Lung microvascular endothelial cell (primary cell): Measurements from ENCODE around the gene CTNNA3. TPM values are rescaled to one million over a fixed set of nuclear protein-coding genes. Genes with fewer than 3 reads are reported as not detected.

Experiments used
- DNase-seq, 2 donors: peaks; one replicate each; pipeline versions ENCODE4 v3.0.0 to v3.0.0-alpha.2; 2010; ENCODE audit warnings: low read depth in 2 of 2
- total RNA-seq: library from RNA; depleted of rRNA; stranded (reverse); fragments of >200 nt; gene quantifications from 2 replicates; pipeline ENCODE4 v1.2.1, GENCODE V29; 2014

Gene CTNNA3
- total RNA-seq, 1 donor from 2014 or later: not detected

DNA sequence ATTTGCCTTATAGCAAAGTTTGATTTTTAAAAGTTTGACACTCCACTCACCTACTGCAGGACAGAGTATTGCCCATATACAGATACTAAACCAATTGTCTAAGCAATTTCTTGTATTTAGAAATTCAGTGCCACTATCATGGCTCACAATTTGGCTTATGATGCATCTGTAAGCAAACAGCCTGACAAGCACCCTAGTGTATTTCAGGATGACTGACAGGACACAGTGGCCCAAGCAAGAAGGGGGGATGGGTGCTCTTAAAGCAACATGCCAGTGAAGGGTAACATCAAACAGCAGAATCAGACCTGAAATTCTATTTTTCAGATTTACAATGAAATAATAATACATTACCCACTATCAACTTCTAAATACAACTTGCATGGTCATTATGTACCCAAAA is 30.5 kb downstream of the CTNNA3 start:
- peak in 1 of 2 donors; percentile 2 for DNase-seq

DNA sequence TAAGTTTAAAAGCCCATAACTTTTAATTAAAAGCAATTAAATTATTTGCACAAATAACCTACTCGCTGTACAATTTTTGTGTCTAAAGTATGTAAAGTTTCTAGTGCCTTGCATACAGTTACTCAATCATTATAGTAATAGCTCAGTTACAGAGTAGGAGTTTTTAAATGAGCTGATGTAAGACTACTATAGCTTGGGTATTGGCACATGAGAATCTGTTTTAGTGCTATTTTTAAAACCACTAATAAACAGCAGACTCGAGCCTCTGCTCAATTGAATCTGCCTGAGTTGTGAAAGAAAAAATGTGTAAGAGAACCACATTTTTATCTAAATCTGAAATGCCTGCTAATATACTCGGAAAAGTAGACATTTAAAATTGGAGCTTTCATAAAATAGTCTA is 31.1 kb downstream of the CTNNA3 start:
- DNase-seq: no peak

DNA sequence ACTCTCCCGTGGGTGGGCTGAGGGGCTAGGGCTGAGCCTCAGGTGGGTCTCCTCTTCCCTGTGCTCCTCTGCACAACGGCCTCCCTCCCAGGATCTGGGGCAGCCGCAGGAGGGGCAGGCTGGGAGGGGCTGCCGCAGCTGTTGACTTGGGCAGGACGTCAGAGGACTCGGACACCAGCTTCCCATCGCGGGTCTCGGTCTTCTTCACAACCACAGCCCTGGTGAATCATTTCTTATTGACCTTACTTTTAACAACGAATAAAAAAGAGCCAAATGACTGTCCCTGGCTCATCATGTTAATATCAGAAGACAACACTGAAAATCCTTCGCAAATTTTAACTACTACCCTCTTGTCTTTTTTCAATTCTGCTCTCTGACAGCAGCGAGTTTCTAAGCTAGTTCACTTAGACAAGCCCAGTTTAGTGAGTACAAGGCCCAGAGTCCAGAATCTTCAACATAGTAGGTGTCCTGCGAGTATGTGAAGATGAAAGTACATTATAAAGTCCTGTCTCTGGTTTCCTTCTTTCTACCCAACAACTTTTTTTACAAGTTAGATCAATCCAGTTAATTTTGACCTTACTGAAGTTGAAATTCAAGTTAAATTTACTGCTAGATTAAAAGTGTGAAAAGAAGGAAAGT is 32.4 kb downstream of the CTNNA3 start:
- no peak for DNase-seq

DNA sequence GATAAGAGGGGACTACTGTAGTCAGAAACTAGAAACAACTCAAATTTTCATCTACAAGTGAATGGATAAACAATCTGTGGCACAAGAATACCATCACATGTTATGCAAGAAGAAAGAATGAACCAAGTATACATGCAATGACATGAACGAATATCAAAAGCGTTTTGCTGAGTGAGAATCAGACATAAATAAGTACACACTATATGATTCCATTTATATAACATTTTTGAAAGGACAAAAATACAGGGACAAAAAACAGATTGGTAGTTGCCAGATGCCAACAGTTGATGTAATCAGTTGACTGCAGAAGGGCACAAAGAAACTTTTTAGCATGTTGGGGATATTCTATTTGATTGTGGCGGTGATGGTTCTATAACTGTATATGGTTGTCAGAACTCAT is 33.6 kb downstream of the CTNNA3 start:
- DNase-seq: no peak

DNA sequence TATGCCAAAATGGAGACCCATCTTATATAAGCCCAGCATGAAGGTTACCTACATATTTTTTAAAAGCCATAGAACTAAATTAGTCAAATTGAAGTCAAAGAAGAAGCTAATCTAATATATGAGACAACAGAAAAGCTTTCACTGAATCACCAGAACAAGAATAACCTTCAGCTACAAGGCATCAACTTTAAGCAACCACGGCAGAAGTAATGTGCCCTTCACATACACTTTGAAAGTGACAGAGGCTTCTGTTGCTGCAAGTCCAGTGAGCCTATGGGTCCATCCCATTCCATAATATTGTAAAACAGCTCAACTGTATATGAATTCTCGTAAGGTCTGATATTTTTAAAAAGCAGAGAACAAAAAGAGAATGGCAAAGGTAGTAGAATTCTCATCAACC is 36.5 kb downstream of the CTNNA3 start:
- no peak for DNase-seq

DNA sequence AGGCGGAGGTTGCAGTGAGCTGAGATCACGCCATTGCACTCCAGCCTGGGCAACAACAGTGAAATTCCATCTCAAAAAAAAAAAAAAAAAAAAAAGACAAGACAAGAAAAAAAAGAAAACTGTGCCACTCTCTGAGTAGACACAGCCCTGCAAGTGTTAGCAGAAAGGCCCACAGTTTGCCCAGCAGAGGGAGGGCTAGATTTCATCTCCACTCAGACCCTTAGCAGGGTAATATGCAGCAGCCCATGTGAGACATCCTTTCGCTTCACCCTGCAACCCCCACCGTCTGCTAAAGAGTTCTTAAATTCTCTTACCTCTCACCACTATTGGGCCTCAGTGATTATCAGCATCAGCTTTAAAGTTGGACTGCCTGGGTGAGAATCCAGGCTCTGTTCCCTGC is 38.2 kb downstream of the CTNNA3 start:
- DNase-seq: no peak

DNA sequence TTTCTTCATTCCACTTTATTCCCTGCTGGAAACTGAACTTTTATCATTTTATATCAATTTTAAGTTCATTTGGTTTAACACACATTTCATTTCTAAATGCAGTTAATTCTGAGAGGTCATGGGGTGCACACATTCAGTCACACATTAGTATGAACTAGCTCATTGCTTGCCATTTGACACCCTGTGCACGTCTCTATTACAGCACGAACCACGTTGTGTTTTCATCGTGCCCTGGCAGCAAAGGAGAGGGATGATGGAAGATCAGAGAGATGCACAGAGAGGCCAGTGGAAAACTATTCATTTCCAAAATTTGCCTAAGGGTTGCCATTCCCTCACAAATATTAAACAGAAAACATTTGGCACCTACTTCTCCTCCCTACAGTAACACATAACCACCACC is 45.4 kb downstream of the CTNNA3 start:
- DNase-seq: no peak

DNA sequence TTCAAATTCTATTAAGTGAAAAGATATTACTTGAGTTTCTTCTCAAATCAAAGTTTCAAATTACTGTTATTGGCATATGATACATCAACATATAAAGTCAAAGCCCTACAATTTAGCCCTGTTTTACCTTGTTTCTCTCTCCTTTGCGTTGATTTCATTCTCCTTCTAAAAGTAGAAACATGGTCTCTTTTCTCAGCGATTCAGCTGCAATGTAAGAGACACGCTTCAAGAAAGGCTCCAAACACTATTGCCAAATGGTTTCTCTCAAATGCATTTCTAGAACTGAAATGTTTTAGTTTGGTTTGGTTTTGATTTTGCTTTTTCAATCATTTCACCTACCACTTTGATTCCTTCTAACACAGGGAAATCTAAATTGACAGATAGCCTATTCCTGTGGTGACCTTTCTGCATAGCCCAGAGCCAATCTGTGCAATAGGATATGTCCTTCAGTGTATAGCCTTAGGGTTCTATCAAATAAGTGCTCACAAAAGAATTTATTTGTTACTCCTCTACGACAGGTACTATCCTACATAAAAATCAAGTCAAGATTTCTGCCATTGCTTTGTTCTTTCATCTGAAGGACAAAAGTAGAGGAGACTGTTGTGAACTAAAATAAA is 47.3 kb downstream of the CTNNA3 start:
- no peak for DNase-seq

DNA sequence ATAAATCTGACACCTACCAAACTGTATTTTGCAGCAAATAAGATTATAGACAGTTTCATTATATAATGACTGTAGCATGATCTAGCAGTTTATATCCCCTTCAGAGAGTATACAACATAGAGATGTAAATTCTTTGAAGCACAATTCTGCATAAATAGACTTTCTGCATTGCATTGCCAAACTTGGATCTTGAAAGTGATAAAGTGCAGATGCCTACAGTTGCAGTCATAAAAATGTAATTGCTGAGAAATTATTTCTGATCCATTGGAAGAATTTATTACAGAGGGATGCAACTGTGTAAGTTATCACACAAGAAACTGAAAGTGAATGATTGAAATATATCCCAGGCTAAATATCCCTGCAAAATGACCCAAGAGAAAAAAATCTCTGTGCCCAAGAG is 65.1 kb downstream of the CTNNA3 start:
- no peak for DNase-seq

DNA sequence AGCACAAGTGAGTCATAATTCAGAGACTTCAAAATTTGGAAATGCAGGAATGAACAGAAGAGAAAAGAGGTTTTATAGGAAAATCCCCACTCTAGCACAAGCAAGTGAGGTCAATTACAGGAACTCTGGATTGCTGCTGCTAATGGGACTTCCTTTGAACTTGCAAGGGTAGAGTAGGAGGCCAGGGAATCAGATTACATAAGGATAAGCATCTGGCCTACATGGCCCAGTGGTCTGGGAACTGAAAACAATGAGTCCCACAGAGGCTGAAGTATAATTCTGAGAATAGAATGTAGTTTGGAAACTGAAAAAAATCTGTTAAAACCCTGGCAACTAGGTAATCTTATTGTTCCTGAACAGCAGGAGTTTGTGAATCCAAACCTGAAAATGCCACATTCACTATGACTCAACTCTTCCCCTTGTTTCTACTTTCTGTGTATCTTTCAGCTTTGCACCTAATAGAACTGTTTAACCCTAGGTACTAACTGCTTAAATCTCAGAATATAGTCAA is 66.5 kb downstream of the CTNNA3 start:
- DNase-seq: peak in 1 of 2 donors; percentile 34

DNA sequence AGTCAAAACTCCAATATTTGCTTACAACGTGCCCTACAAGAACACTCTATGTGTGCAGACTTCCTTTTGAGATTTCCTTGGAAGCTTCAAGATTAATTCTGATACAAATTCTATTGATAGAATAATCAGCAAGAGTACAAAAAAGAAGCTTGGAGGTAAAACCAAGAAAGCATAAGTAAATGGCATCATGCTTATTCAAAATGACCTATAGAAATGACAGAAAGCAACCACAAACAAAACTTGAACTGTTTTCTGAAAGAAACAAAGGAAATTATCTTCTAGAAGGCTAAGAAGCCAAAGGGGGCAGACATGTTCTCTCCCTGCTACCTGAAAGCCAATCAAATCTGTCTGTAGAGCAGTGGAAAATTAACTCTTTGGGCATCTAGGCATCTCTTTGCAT is 73.0 kb downstream of the CTNNA3 start:
- no peak for DNase-seq

DNA sequence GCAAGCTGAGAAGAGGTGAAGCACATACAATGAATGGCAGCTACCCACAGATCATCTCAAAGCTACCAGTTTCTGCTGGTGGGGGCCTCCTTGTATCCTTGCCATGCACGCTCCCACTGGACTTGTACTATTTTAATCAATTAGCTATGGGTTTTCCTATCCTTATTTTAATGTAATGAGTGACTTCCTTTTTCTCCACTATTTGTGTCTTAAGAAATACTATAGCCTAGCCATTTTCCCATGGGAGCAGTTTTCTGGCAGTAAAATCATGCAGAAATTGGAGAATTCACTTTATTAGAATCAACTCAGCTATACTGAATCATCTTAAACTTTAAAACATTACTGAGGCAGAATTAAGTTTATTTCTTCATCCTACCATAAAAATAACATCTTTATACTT is 73.5 kb downstream of the CTNNA3 start:
- no peak for DNase-seq

DNA sequence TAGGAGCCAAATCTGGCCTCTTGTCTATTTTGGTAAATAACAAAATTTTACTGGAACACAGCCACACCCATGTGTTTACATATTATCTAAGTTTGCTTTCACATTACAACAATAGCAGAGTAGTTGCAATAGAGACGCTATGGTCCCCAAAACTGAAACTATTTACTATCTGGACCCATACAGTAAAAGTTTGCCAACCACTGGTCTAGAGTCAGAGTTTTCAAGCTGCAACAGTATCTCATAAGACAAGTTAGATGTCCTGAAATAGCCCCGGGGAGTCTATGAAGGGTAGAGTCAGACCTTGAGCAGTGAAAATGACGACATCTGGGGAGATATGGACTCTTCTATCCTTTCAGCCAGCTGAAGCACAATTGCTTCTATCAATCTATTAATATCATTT is 74.2 kb downstream of the CTNNA3 start:
- no peak for DNase-seq

DNA sequence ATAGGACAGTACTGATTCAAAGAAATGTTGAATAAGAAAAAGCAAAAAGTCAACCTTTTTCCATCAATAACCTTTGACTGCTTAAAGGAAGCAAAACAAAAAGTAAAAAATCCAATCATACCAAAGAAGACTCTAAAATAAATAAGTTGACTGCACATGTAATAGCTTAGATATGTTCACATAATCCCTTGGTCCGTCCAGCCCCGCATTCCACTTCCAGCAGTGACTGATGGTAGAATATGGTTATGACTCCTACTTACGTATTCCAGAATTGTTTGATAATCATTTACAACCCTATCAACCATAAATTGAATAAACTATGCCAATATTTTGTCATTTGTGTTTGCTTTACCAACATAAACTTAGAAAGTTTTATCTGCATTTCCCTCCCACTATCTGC is 77.9 kb downstream of the CTNNA3 start:
- no peak for DNase-seq

DNA sequence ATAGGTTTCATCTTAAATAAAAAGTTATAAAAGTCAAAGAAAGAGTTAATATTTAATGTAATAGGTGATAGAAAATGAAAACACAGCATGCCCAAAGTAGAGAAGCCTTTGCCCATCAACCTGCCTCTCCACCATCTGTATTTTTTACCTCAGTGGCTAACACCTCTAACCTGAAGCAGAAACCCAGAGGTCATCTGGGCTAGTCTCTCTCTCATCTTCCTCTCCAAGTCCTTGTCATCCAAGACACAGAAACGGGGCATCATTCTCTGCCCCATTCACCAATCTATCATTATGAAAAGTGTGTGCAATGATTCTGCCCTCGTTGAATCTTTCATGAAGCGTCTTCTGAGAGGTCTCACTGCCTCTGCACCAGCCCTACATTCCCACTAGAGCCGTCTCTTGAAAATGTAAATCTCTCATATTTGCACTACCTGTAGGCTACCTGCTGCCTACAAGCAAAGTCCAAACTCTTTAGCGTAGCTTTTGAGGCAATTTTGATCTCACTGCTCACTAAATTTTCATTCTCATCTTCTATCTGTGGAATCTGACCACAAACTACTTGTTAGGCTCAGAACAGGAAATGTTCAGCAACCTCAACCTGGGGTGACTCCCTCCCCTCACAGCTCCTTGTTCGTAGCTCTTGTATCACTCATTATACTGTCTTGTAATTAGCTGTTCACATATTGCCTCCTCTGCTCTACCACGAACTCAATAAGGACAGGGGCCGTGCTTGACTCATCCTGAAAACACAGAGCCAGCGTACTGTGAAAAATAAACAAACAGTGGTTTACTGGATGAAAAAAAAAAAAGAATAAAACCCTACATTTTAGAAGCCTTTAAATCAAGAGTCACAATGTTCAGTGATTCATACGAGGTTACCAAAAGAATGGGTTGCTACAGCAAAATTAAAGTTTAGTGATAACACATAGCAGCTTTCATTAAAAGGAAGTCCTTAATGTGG is 83.1 kb downstream of the CTNNA3 start:
- no peak for DNase-seq

DNA sequence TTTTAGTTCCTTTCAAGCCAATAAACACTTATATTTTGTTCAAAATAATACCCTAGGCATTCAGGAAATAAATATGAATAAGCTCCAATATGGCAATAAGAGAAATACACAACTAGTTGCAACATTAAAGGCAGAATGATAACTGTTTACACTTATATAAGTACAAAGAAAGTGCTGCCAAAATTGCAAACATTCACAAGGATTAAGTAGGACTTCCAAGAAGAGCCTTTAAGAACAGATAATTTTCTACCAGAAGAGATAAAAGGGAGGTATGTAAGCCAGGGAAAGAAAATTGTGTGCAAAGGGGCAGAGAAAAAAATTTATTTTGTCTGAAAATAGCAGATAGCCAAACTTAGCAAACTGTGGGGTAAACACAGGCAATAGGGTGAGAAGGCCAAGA is 83.8 kb downstream of the CTNNA3 start:
- DNase-seq: no peak

DNA sequence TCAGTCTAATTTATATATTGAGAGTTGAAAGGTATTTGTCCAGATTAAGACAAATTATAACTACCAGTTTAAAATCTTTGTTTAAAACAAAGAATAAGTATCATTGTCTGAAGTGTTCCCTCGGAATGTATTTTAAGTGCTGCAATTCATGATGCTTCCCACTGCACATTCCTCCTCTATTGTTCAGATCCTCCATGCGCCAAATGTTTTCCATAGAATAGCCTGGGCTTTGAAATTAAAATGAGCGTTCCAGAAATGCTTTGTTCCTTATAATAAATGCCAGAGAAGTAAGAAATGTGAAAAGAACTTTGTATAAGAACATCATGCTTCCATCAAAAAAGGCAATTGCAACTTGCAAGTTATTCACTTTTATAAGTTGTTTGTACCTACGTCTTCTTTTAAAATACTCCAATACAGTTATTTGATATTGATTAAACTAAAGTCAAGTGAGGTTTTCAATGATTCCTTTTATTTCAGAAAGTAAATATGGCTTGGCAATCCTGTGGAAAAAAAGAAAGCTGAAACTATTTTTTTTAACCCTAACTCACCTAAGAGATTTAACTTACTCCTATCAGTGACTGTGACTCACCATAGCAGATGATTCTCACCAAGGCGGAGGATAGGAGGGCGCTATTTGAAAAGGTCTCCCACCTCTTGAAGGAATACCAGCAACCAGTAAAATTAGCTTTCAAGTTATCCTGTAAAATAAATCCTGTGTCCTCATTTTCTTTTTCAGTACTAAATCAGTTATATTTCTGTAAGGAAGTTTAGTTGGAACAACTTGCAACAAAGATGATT is 85.8 kb downstream of the CTNNA3 start:
- peak in 1 of 2 donors; percentile 16 for DNase-seq

DNA sequence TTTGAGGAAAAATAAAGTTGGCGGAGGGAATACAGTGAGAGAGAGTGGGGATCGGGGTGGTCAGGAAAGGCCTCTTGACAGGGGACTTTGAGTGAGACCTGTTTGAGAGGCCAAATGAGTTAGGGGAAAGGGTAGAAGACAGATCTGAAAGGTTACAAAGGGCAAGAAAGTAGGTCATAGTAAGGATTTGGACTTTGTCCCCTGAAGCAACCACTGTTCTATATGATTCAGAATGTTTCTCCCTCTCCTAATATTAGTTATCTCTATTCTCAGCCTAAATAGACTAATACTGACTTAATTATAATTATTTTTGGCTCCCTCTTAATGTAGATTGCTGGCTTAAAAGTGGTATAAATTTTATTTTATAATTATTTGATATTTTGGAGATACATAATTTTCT is 88.0 kb downstream of the CTNNA3 start:
- DNase-seq: no peak

DNA sequence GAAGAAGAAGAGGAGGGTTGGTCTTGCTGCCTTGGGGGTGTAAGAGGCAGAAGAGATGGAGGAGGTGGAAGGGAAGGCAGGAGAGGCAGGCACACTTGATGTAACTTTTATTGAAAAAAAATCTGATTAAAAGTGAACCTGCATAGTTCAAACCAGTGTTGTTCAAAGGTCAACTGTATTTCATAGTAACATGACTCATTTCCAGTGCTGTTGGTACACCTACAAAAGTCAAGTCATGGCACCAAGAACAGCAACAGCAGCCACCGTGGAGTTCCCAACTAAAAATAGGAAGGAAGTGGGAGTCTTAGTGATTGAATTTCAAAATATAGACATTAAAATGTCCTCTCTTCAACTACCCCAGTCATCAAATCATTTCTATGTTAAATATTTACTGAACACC is 88.5 kb downstream of the CTNNA3 start:
- peak in 1 of 2 donors; percentile 56 for DNase-seq

DNA sequence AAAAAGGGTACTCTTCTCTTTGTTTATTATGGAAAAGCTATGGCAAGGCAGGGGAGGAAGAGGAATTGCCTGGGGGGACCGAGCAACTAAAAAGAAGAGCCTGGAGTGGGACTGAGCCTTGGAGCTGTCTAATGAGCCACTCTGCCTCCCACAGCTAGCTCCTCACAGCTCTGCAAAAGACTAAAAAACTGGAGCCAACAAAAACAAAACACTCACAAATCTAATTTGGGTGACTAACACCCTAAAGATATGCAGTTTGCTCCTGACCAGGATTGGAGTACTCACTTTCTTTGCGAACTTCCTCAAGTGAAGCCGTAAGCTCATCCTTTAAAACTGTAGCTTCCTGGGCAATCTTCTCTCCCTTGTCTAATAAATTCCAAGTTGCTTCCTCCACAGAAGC is 89.4 kb downstream of the CTNNA3 start:
- peak; percentile 16 to 17 for DNase-seq

DNA sequence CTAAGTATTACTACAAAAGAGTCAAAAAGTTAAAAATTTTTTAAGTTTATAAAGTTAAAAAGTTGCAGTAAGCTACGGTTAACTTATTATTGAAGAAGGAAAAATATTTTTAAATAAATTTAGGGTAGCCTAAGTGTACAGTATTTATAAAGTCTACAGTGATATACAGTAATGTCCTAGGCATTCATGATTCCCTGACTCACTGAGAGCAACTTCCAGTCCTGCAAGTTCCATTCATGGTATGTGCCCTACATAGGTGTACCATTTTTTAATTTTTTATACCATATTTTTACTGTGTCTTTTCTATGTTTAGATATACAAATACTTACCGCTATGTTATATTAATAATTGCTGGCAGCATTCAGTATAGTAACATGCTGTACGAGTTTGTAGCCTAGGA is 92.3 kb downstream of the CTNNA3 start:
- no peak for DNase-seq
